ENCODE results near the gene TMX4. TPM values are rescaled to one million over a fixed set of nuclear protein-coding genes. Genes with fewer than 3 reads are reported as not detected.

TMX4 gene
- total and polyA plus RNA-seq, 2 donors (not counting 3 experiments of a cell fraction or from before 2014, with no cell fraction given) = 6.5 to 30.3 TPM

- Histone ChIP-seq H3K9me3 (replicated peaks; ENCODE audit: control insufficient read depth, insufficient read depth, low read length) (no peaks in the 10 kb centered on the region), H3K4me2 (ENCODE audit: insufficient read depth, low read length) (no peak overlapping the region), H3K79me2 (ENCODE audit: control insufficient read depth, insufficient read depth, low read length) (no peaks in the 10 kb centered on the region), H3K36me3 (ENCODE audit: control insufficient read depth in 2 of 2, extremely low read depth in 1 of 2, insufficient read depth in 2 of 2, low read length in 2 of 2) (peaks cover 0 to 2% of the 10 kb centered on the region in 2 experiments), H3K27ac (ENCODE audit: insufficient read depth, low read depth, low read length) (no peak overlapping the region), H3K9me1 (replicated peaks; ENCODE audit: control insufficient read depth, extremely low read depth, insufficient read depth, low read length) (no peaks in the 10 kb centered on the region), H3K27me3 (ENCODE audit: control insufficient read depth in 2 of 2, insufficient read depth in 2 of 2, low read length in 2 of 2) (no peaks in the 10 kb centered on the region), H3K4me1 (ENCODE audit: control insufficient read depth, extremely low read depth, insufficient read depth, low read length) (no peaks in the 10 kb centered on the region), H3K9ac (replicated peaks; ENCODE audit: extremely low read depth, insufficient read depth, low read length) (no peak overlapping the region), H2AFZ (ENCODE audit: low read depth, low read length) (no peak overlapping the region), H4K20me1 (replicated peaks; ENCODE audit: control insufficient read depth, extremely low read depth, insufficient read depth, low read length) (no peaks in the 10 kb centered on the region), H3K4me3 (replicated peaks in 1 of 3; ENCODE audit: insufficient read depth in 1 of 3, low read depth in 1 of 3, low read length in 3 of 3) (no peak overlapping the region)
- CTCF ChIA-PET = interaction anchor here (1.0 to 2.6 kb wide), 5 partner anchors 10 to 721 kb away, joined by 4 to 7 read pairs (median 5); no protein-coding TSS in a partner anchor
- BruUV-seq (replicated peaks) = no TSS peak
- dilution Hi-C loops (cut with MboI; ENCODE audit: extremely low pct_ligation_motif_present, low sequenced_read_pairs) (no loop called here), intact Hi-C loops (cut with micrococcal nuclease) (no loop called here)
- DNase-seq (ENCODE audit: low read depth, low spot score) = no peak
- TF ChIP-seq JUN (IDR thresholded peaks at IDR 0.05; ENCODE audit: borderline replicate concordance, insufficient read depth, insufficient read length, low read depth) (no peak), MYC (IDR thresholded peaks at IDR 0.05; ENCODE audit: low read depth, low read length) (no peak)
- no peak for FAIRE-seq
- POLR2A ChIA-PET = no interaction called here
Observed at GRCh38 chr20:8000796-8001195, 18.8 kb downstream of the TMX4 start.

DNA sequence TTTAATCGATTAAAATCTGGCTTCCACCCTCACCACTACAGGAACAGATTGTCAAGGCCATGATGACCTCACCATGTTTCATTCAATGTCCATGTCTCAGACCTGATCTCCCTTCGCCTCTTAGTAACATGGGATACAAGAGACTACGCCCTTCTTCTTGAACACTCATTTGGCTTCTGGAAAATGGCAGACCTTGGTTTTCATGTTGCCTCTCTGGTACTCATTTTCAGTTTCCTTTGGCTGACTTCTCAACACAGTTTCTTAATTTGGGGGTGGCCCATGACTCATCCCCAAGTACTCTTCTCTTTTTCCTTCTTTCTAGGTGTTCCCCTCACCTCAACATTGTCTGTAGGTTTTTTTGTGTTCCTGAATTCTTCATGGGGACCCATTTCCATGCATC lies 22.7 kb downstream of the TMX4 start:
- BruUV-seq (replicated peaks) = no TSS peak
- H4K20me1 ChIP-seq (replicated peaks; ENCODE audit: control insufficient read depth, extremely low read depth, insufficient read depth, low read length) = no peaks in the 10 kb centered on the region
- FAIRE-seq (no peak), DNase-seq (ENCODE audit: low read depth, low spot score) (no peak)
- H3K4me2 ChIP-seq (ENCODE audit: insufficient read depth, low read length) = no peak overlapping the region
- POLR2A ChIA-PET = no interaction called here
- no peaks in the 10 kb centered on the region for H3K9me1 ChIP-seq (replicated peaks; ENCODE audit: control insufficient read depth, extremely low read depth, insufficient read depth, low read length)
- intact Hi-C loops (cut with micrococcal nuclease) (no loop called here), dilution Hi-C loops (cut with MboI; ENCODE audit: extremely low pct_ligation_motif_present, low sequenced_read_pairs) (no loop called here)
- no peak overlapping the region for H2AFZ ChIP-seq (ENCODE audit: low read depth, low read length)
- H3K4me3 ChIP-seq (replicated peaks in 1 of 3; ENCODE audit: insufficient read depth in 1 of 3, low read depth in 1 of 3, low read length in 3 of 3) = no peak overlapping the region
- H3K9ac ChIP-seq (replicated peaks; ENCODE audit: extremely low read depth, insufficient read depth, low read length) = no peak overlapping the region
- CTCF ChIA-PET = no interaction called here
- TF ChIP-seq JUN (IDR thresholded peaks at IDR 0.05; ENCODE audit: borderline replicate concordance, insufficient read depth, insufficient read length, low read depth) (no peak), POLR2A (IDR thresholded peaks at IDR 0.05; ENCODE audit: low read depth, low read length) (no peak), MYC (IDR thresholded peaks at IDR 0.05; ENCODE audit: low read depth, low read length) (no peak), CTCF (IDR thresholded peaks at IDR 0.05; ENCODE audit: extremely low read depth in 1 of 2, insufficient read depth in 1 of 2, low read depth in 1 of 2, low read length in 2 of 2) (no peak), EZH2 (IDR thresholded peaks at IDR 0.05; ENCODE audit: borderline replicate concordance, low read depth, low read length, severe bottlenecking) (no peak), POLR2AphosphoS5 (IDR thresholded peaks at IDR 0.05; ENCODE audit: insufficient read depth, low read depth, low read length) (no peak), FOS (IDR thresholded peaks at IDR 0.05; ENCODE audit: borderline replicate concordance, insufficient read depth, low read length) (no peak), GATA2 (IDR thresholded peaks at IDR 0.05; ENCODE audit: insufficient read depth, insufficient read length, low read depth, low read length) (no peak), MAX (IDR thresholded peaks at IDR 0.05; ENCODE audit: insufficient read depth, insufficient read length) (no peak)
- H3K79me2 ChIP-seq (ENCODE audit: control insufficient read depth, insufficient read depth, low read length) = no peaks in the 10 kb centered on the region
- H3K9me3 ChIP-seq (replicated peaks; ENCODE audit: control insufficient read depth, insufficient read depth, low read length) = no peaks in the 10 kb centered on the region
- no peak overlapping the region for H3K27ac ChIP-seq (ENCODE audit: insufficient read depth, low read depth, low read length)
- H3K27me3 ChIP-seq (ENCODE audit: control insufficient read depth in 2 of 2, insufficient read depth in 2 of 2, low read length in 2 of 2) = no peaks in the 10 kb centered on the region
- H3K4me1 ChIP-seq (ENCODE audit: control insufficient read depth, extremely low read depth, insufficient read depth, low read length) = no peaks in the 10 kb centered on the region
- H3K36me3 ChIP-seq (ENCODE audit: control insufficient read depth in 2 of 2, extremely low read depth in 1 of 2, insufficient read depth in 2 of 2, low read length in 2 of 2) = peaks cover 0 to 2% of the 10 kb centered on the region in 2 experiments

Data from endothelial cell of umbilical vein (primary cell).